Activated CD4-positive, alpha-beta T cell treated with anti-CD3 and anti-CD28 coated beads, Interleukin-2, amount 10 ng/mL, durations not matched to agents 24 days and 14 days (primary cell): ENCODE results near the gene EWSR1. TPM values are rescaled to one million over a fixed set of nuclear protein-coding genes. Genes with fewer than 3 reads are reported as not detected.

Experiments used
- DNase-seq: peaks from one replicate; pipeline ENCODE4 v3.0.0; 2022
- H3K27ac Mint-ChIP-seq: one replicate; pipeline ENCODE4 v1.8.0; 2022; ENCODE audit warnings: mild to moderate bottlenecking, mixed read lengths
- H3K27me3 Mint-ChIP-seq: one replicate; pipeline ENCODE4 v1.8.0; 2022; ENCODE audit warnings: mixed read lengths
- H3K36me3 Mint-ChIP-seq: one replicate; pipeline ENCODE4 v1.8.0; 2022; ENCODE audit warnings: low read depth, mild to moderate bottlenecking, mixed read lengths
- H3K4me1 Mint-ChIP-seq: one replicate; pipeline ENCODE4 v1.8.0; 2021; ENCODE audit warnings: mixed read lengths
- H3K4me3 Mint-ChIP-seq: one replicate; pipeline ENCODE4 v1.8.0; 2022; ENCODE audit warnings: mild to moderate bottlenecking, moderate library complexity, mixed read lengths
- H3K9me3 Mint-ChIP-seq: one replicate; pipeline ENCODE4 v1.8.0; 2021; ENCODE audit warnings: mixed read lengths
- intact Hi-C: fragments of 100-400 bp; cut with micrococcal nuclease; formaldehyde crosslinking; loops from one replicate; pipeline ENCODE4 v1.15.1; 2023
- total RNA-seq: library from RNA; stranded (reverse); gene quantifications from 2 replicates; pipeline ENCODE4 v1.2.3, GENCODE V29; 2022

Gene EWSR1
- total RNA-seq, 1 donor from 2014 or later: 445 TPM

- no peaks in the 10 kb centered on the region for H3K9me3 Mint-ChIP-seq
- peaks cover 6% of the 10 kb centered on the region for H3K27me3 Mint-ChIP-seq
- intact Hi-C loops: no loop called here
- DNase-seq: no peak
- no peak overlapping the region for H3K27ac Mint-ChIP-seq
- H3K36me3 Mint-ChIP-seq: peaks cover 49% of the 10 kb centered on the region
- H3K4me3 Mint-ChIP-seq: no peak overlapping the region
- peaks cover 6% of the 10 kb centered on the region for H3K4me1 Mint-ChIP-seq
Measured at GRCh38 chr22:29300467-29300806, 32.4 kb downstream of the EWSR1 start.

- Mint-ChIP-seq H3K4me3 (no peak overlapping the region), H3K9me3 (no peaks in the 10 kb centered on the region), H3K36me3 (peaks cover 45% of the 10 kb centered on the region), H3K4me1 (peaks cover 7% of the 10 kb centered on the region), H3K27me3 (peaks cover 8% of the 10 kb centered on the region), H3K27ac (peak overlapping the region; percentile 34)
- intact Hi-C loops: no loop called here
- DNase-seq: no peak
Measured at GRCh38 chr22:29300807-29301601, 32.9 kb downstream of the EWSR1 start.

GRCh38 chr22:29301716-29302401 is 33.8 kb downstream of the EWSR1 start:
- no peak overlapping the region for H3K27ac Mint-ChIP-seq
- H3K9me3 Mint-ChIP-seq: no peaks in the 10 kb centered on the region
- H3K4me1 Mint-ChIP-seq: peaks cover 7% of the 10 kb centered on the region
- H3K4me3 Mint-ChIP-seq: no peak overlapping the region
- peaks cover 39% of the 10 kb centered on the region for H3K36me3 Mint-ChIP-seq
- peak; percentile 60 for DNase-seq
- H3K27me3 Mint-ChIP-seq: peaks cover 10% of the 10 kb centered on the region
- intact Hi-C loops: no loop called here

- H3K36me3 Mint-ChIP-seq: peaks cover 34% of the 10 kb centered on the region
- no peak overlapping the region for H3K4me3 Mint-ChIP-seq
- no peak for DNase-seq
- intact Hi-C loops: no loop called here
- no peaks in the 10 kb centered on the region for H3K9me3 Mint-ChIP-seq
- H3K27ac Mint-ChIP-seq: no peak overlapping the region
- peaks cover 7% of the 10 kb centered on the region for H3K4me1 Mint-ChIP-seq
- peaks cover 10% of the 10 kb centered on the region for H3K27me3 Mint-ChIP-seq
Measured at GRCh38 chr22:29302402-29302680, 34.3 kb downstream of the EWSR1 start.

GRCh38 chr22:29302681-29303465 is 34.8 kb downstream of the EWSR1 start:
- H3K27ac Mint-ChIP-seq: no peak overlapping the region
- H3K4me1 Mint-ChIP-seq: peaks cover 7% of the 10 kb centered on the region
- H3K27me3 Mint-ChIP-seq: peaks cover 10% of the 10 kb centered on the region
- intact Hi-C loops: no loop called here
- H3K9me3 Mint-ChIP-seq: no peaks in the 10 kb centered on the region
- no peak for DNase-seq
- H3K4me3 Mint-ChIP-seq: no peak overlapping the region
- peaks cover 29% of the 10 kb centered on the region for H3K36me3 Mint-ChIP-seq

GRCh38 chr22:29305836-29306174 is 37.7 kb downstream of the EWSR1 start:
- Mint-ChIP-seq H3K4me3 (peak overlapping the region; percentile 83), H3K4me1 (peaks cover 5% of the 10 kb centered on the region), H3K27ac (no peak overlapping the region), H3K9me3 (no peaks in the 10 kb centered on the region), H3K27me3 (peaks cover 10% of the 10 kb centered on the region), H3K36me3 (peaks cover 6% of the 10 kb centered on the region)
- intact Hi-C loops: loop anchor here (2.0 kb wide), 1 partner anchor 37 kb away; the partner anchor contains the start of gene EWSR1
- no peak for DNase-seq

- Mint-ChIP-seq H3K4me1 (peaks cover 5% of the 10 kb centered on the region), H3K27me3 (peaks cover 10% of the 10 kb centered on the region), H3K9me3 (no peaks in the 10 kb centered on the region), H3K4me3 (peak within 1 kb of the TSS; percentile 83), H3K27ac (peak within 1 kb of the TSS; percentile 58), H3K36me3 (peaks cover 1% of the 10 kb centered on the region)
- peak; percentile 87 for DNase-seq
- intact Hi-C loops: loop anchor here (2.0 kb wide), 1 partner anchor 38 kb away; the partner anchor contains the start of gene EWSR1
Measured at GRCh38 chr22:29306175-29306834, 38.2 kb downstream of the EWSR1 start, which contains the start of gene GAS2L1. Gene GAS2L1, plus strand, starts transcription at chr22:29306650. Its CDS starts 1,456 bp downstream, at chr22:29308106.

GRCh38 chr22:29306835-29307595 is 38.9 kb downstream of the EWSR1 start:
- peak; percentile 87 for DNase-seq
- Mint-ChIP-seq H3K27me3 (peaks cover 11% of the 10 kb centered on the region), H3K36me3 (no peaks in the 10 kb centered on the region), H3K9me3 (no peaks in the 10 kb centered on the region), H3K4me3 (peak overlapping the region; percentile 83), H3K4me1 (peaks cover 4% of the 10 kb centered on the region), H3K27ac (peak overlapping the region; percentile 13)
- intact Hi-C loops: loop anchor here (2.0 kb wide), 1 partner anchor 38 kb away; the partner anchor contains the start of gene EWSR1

GRCh38 chr22:29307596-29308147 is 39.6 kb downstream of the EWSR1 start:
- intact Hi-C loops: loop anchor here (2.0 kb wide), 1 partner anchor 39 kb away; the partner anchor contains the start of gene EWSR1
- Mint-ChIP-seq H3K9me3 (no peaks in the 10 kb centered on the region), H3K4me1 (peaks cover 4% of the 10 kb centered on the region), H3K27ac (peak overlapping the region; percentile 13), H3K27me3 (peaks cover 15% of the 10 kb centered on the region), H3K4me3 (peak overlapping the region; percentile 77), H3K36me3 (no peaks in the 10 kb centered on the region)
- DNase-seq: no peak

- H3K27me3 Mint-ChIP-seq: peaks cover 21% of the 10 kb centered on the region
- H3K4me3 Mint-ChIP-seq: peak overlapping the region; percentile 41
- no peak overlapping the region for H3K27ac Mint-ChIP-seq
- DNase-seq: no peak
- no peaks in the 10 kb centered on the region for H3K36me3 Mint-ChIP-seq
- H3K9me3 Mint-ChIP-seq: no peaks in the 10 kb centered on the region
- intact Hi-C loops: no loop called here
- peaks cover 4% of the 10 kb centered on the region for H3K4me1 Mint-ChIP-seq
Measured at GRCh38 chr22:29308148-29308790, 40.2 kb downstream of the EWSR1 start.

GRCh38 chr22:29308791-29309262 is 40.8 kb downstream of the EWSR1 start:
- Mint-ChIP-seq H3K36me3 (no peaks in the 10 kb centered on the region), H3K4me3 (peak overlapping the region; percentile 41), H3K9me3 (no peaks in the 10 kb centered on the region), H3K4me1 (peaks cover 6% of the 10 kb centered on the region), H3K27me3 (peaks cover 26% of the 10 kb centered on the region), H3K27ac (peak overlapping the region; percentile 57)
- DNase-seq: peak; percentile 78
- intact Hi-C loops: no loop called here

GRCh38 chr22:29309332-29310064 is 41.4 kb downstream of the EWSR1 start:
- intact Hi-C loops: loop anchor here (5.0 kb wide), 1 partner anchor 1983 kb away; the partner anchor contains the start of gene PIK3IP1
- H3K4me1 Mint-ChIP-seq: peaks cover 12% of the 10 kb centered on the region

More at GRCh38 chr22:29309332-29310064, 41.4 kb downstream of the EWSR1 start:
- peak overlapping the region; percentile 37 for H3K27ac Mint-ChIP-seq
- no peak overlapping the region for H3K4me3 Mint-ChIP-seq
- no peaks in the 10 kb centered on the region for H3K36me3 Mint-ChIP-seq
- peaks cover 31% of the 10 kb centered on the region for H3K27me3 Mint-ChIP-seq
- no peak for DNase-seq
- no peaks in the 10 kb centered on the region for H3K9me3 Mint-ChIP-seq
